ENCODE results near the gene ANKRD13B. TPM values are rescaled to one million over a fixed set of nuclear protein-coding genes. Genes with fewer than 3 reads are reported as not detected.

Gene ANKRD13B
- total RNA-seq, 1 experiment from 2014 or later = 10.4 TPM

DNA sequence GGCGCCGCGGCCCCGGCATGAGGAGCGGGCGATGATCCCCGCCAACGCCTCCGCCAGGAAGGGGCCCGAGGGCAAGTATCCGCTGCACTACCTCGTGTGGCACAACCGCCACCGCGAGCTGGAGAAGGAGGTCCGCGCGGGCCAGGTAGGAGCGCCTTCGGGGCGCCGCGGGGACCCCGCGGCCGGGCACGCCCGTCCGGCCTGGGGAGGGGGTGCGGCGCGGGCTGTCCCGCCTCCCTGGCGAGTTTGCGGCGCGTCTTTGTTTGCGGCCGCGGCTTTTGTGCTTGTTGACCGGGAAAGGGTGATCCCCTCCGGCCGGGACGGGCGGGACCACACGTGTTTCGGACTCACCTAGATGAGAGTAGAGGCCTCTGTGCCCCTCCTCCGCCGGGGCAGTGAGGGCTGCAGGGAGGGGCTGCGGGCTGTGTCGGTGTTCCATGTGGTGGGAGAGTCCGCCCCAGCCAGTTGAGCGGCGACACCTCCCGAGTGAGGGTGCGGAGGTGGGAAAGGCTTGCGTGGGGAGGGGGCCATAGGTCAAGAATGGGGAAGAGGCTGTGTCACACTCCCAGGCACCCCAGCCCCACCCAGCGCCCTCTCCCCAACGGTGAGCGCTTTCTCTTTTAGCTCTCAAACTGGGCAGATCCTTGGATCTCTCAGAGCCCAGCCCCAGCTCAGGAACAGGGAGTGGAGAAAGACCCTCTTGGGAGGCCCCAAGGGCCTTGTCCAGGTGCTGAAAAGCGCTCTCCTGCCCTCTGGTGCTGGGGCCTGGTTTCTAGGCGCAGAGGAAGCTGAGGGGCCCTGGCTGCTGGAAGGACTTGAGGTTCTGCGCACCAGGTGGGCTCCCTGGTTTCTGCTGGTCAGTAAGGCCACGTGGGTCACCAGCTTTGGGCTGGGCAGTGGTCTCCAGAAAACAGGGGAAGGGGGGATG, 923 bp downstream of the ANKRD13B start:
- Histone ChIP-seq H3K36me3 (ENCODE audit: control insufficient read depth, insufficient read depth, low read length) (no peaks in the 10 kb centered on the region), H3K27me3 (replicated peaks; ENCODE audit: control insufficient read depth, insufficient read depth, low read length) (no peaks in the 10 kb centered on the region), H3K4me1 (peaks cover 32% of the 10 kb centered on the region), H3K9me3 (no peaks in the 10 kb centered on the region), H3K4me3 (ENCODE audit: low read depth, low read length) (peak overlapping the region; percentile 48)
- TF ChIP-seq CTCF (IDR thresholded peaks at IDR 0.05; ENCODE audit: insufficient read depth in 1 of 2, low read depth in 1 of 2, low read length in 1 of 2, severe bottlenecking in 1 of 2, unreplicated experiment in 1 of 2) = peak; percentile 29 to 65
- Mint-ChIP-seq H3K36me3 (ENCODE audit: insufficient read depth, unreplicated experiment) (peaks cover 8% of the 10 kb centered on the region), H3K9me3 (ENCODE audit: unreplicated experiment) (no peaks in the 10 kb centered on the region), H3K27ac (ENCODE audit: unreplicated experiment) (no peak overlapping the region), H3K4me1 (ENCODE audit: low read depth, unreplicated experiment) (no peaks in the 10 kb centered on the region), H3K27me3 (ENCODE audit: insufficient read depth, unreplicated experiment) (no peaks in the 10 kb centered on the region), H3K4me3 (ENCODE audit: unreplicated experiment) (peak overlapping the region; percentile 86)
- intact Hi-C loops (cut with micrococcal nuclease; ENCODE audit: unreplicated experiment) = loop anchor here (5.0 to 10.0 kb wide), 2 partner anchors 59 to 302 kb away; partner anchors contain the start of gene NUFIP2
- DNase-seq = peak; percentile 65 to 73
- ChIA-PET CTCF (interaction anchor here (0.6 to 5.0 kb wide), 14 partner anchors 13 to 445 kb away, joined by 3 to 69 read pairs (median 4); partner anchors contain the start of gene MYO18A), POLR2A (interaction anchor here (1.0 kb wide), 1 partner anchor 23 kb away, joined by 6 read pairs; no protein-coding TSS in a partner anchor)
- BruUV-seq (replicated peaks) = no TSS peak

DNA sequence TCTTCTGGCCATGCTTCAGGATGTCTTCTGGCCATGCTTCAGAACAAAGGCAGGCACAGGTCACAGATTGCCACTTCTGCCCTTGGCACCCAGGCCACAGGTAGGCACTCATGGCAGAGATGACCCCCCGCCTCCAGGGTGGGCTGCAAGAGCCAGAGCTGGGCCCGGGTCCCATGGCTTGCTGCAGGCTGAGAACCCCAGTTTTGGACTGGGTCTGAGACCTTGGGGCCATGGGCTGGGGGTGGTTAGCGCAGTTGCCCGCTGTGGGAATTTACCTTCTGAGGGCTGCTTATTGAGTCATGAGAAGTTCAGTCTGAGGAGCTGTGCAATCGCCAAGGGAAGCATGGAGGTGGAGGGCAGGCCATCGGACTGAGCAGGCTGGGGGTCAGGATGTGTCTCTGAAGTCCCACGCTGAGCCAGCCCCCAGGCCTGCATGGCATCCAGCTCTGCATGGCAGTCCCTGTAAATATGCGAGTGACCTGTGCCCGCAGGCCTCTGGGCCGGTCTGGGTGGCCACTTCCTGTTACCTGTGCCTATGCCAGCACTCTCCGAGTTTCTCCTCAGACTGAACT, 1.7 kb downstream of the ANKRD13B start:
- peaks cover 8% of the 10 kb centered on the region for H3K36me3 Mint-ChIP-seq (ENCODE audit: insufficient read depth, unreplicated experiment)
- intact Hi-C loops (cut with micrococcal nuclease; ENCODE audit: unreplicated experiment) = loop anchor here (5.0 to 10.0 kb wide), 2 partner anchors 60 to 302 kb away; partner anchors contain the start of gene NUFIP2
- Histone ChIP-seq H3K4me1 (peaks cover 32% of the 10 kb centered on the region), H3K4me3 (ENCODE audit: low read depth, low read length) (peak overlapping the region; percentile 48), H3K27me3 (replicated peaks; ENCODE audit: control insufficient read depth, insufficient read depth, low read length) (no peaks in the 10 kb centered on the region), H3K36me3 (ENCODE audit: control insufficient read depth, insufficient read depth, low read length) (no peaks in the 10 kb centered on the region), H3K9me3 (no peaks in the 10 kb centered on the region)
- no peak overlapping the region for H3K27ac Mint-ChIP-seq (ENCODE audit: unreplicated experiment)
- peak overlapping the region; percentile 86 for H3K4me3 Mint-ChIP-seq (ENCODE audit: unreplicated experiment)
- H3K4me1 Mint-ChIP-seq (ENCODE audit: low read depth, unreplicated experiment) = no peaks in the 10 kb centered on the region
- ChIA-PET POLR2A (interaction anchor here (1.0 kb wide), 1 partner anchor 22 kb away, joined by 6 read pairs; no protein-coding TSS in a partner anchor), CTCF (interaction anchor here (0.6 to 5.0 kb wide), 9 partner anchors 14 to 446 kb away, joined by 3 to 69 read pairs (median 4); no protein-coding TSS in a partner anchor)
- no TSS peak for BruUV-seq (replicated peaks)
- no peak for TF ChIP-seq CTCF (IDR thresholded peaks at IDR 0.05; ENCODE audit: insufficient read depth in 1 of 2, low read depth in 1 of 2, low read length in 1 of 2, severe bottlenecking in 1 of 2, unreplicated experiment in 1 of 2)
- DNase-seq = no peak
- no peaks in the 10 kb centered on the region for H3K9me3 Mint-ChIP-seq (ENCODE audit: unreplicated experiment)
- no peaks in the 10 kb centered on the region for H3K27me3 Mint-ChIP-seq (ENCODE audit: insufficient read depth, unreplicated experiment)

All from Caco-2 (cell line).